ENCODE results near the gene MEDAG.

Gene MEDAG

GRCh38 chr13:30971575-30971974 is 65.5 kb downstream of the MEDAG start:
- H3K4me3 ChIP-seq (ENCODE audit: low read depth, low read length) = no peak overlapping the region
- TF ChIP-seq CTCF (IDR thresholded peaks at IDR 0.05; ENCODE audit: low read depth, low read length, missing control alignments) = no peak

GRCh38 chr13:30972888-30973377 is 66.9 kb downstream of the MEDAG start:
- no peak overlapping the region for H3K4me3 ChIP-seq (ENCODE audit: low read depth, low read length)
- no peak for DNase-seq (ENCODE audit: low read depth)
- TF ChIP-seq CTCF (IDR thresholded peaks at IDR 0.05; ENCODE audit: low read depth, low read length, missing control alignments) = no peak

More at GRCh38 chr13:30971575-30971974, 65.5 kb downstream of the MEDAG start:
- DNase-seq (ENCODE audit: low read depth) = no peak

GRCh38 chr13:30974350-30974749 is 68.3 kb downstream of the MEDAG start:
- no peak overlapping the region for H3K4me3 ChIP-seq (ENCODE audit: low read depth, low read length)
- DNase-seq (ENCODE audit: low read depth) = no peak
- TF ChIP-seq CTCF (IDR thresholded peaks at IDR 0.05; ENCODE audit: low read depth, low read length, missing control alignments) = no peak

Data from GM12864 (cell line).